IMR-90 (cell line): ENCODE data around the gene PGBD5.

Experiments
- BHLHE40 ChIP-seq: fragments of 150-350 bp; IDR thresholded peaks from 2 replicates; pipeline ENCODE4 v1.6.1; 2016; ENCODE audit warnings: mild to moderate bottlenecking, low read depth, low read length
- CEBPB ChIP-seq: IDR thresholded peaks from 2 replicates; pipeline ENCODE4 v1.6.1; 2012; ENCODE audit warnings: low read depth, low read length, improper control_type of control experiment
- CHD1 ChIP-seq: IDR thresholded peaks from 2 replicates; pipeline ENCODE4 v1.6.1; 2012; ENCODE audit warnings: low read depth, low read length, improper control_type of control experiment
- CTCF ChIP-seq: conservative IDR thresholded peaks from 2 replicates; pipeline ENCODE4 v1.5.1; 2012; ENCODE audit warnings: mild to moderate bottlenecking, low read depth, low read length, improper control_type of control experiment
- ELK1 ChIP-seq: fragments of 150-350 bp; IDR thresholded peaks from 2 replicates; pipeline ENCODE4 v1.6.1; 2016; ENCODE audit warnings: low read depth, mild to moderate bottlenecking, low read length, moderate library complexity, borderline replicate concordance
- FOS ChIP-seq: fragments of 150-350 bp; IDR thresholded peaks from 2 replicates; pipeline ENCODE4 v1.6.1; 2016; ENCODE audit warnings: low read depth, low read length
- MAFK ChIP-seq: IDR thresholded peaks from 2 replicates; pipeline ENCODE4 v1.6.1; 2012; ENCODE audit warnings: low read depth, low read length, improper control_type of control experiment
- MXI1 ChIP-seq: IDR thresholded peaks from 2 replicates; pipeline ENCODE4 v1.6.1; 2012; ENCODE audit warnings: low read depth, mild to moderate bottlenecking, low read length, moderate library complexity, borderline replicate concordance
- POLR2A ChIP-seq: IDR thresholded peaks from 2 replicates; pipeline ENCODE4 v1.6.1; 2012; ENCODE audit warnings: mild to moderate bottlenecking, low read depth, low read length
- RAD21 ChIP-seq: IDR thresholded peaks from 2 replicates; pipeline ENCODE4 v1.6.1; 2012; ENCODE audit warnings: low read length, improper control_type of control experiment
- RCOR1 ChIP-seq: IDR thresholded peaks from 2 replicates; pipeline ENCODE4 v1.6.1; 2012; ENCODE audit warnings: mild to moderate bottlenecking, low read length, improper control_type of control experiment; ENCODE audit not compliant: insufficient replicate concordance

- TF ChIP-seq CTCF, result no peak
- no peak for TF ChIP-seq MXI1
- TF ChIP-seq RAD21, result no peak
- no peak for TF ChIP-seq RCOR1
- no peak for TF ChIP-seq FOS
- no peak for TF ChIP-seq POLR2A
- no peak for TF ChIP-seq MAFK
- no peak for TF ChIP-seq ELK1
- TF ChIP-seq CEBPB, result no peak
- no peak for TF ChIP-seq BHLHE40
- TF ChIP-seq CHD1, result no peak
Observed at GRCh38 chr1:230306169-230306568, 120.0 kb downstream of the PGBD5 start.
